GM23338 (cell line): Measurements from ENCODE around the gene OVCA2. TPM values are rescaled to one million over a fixed set of nuclear protein-coding genes. Genes with fewer than 3 reads are reported as not detected.
A peak's percentile ranks its signal among the peaks of the same experiment; 100 is the strongest.

ENCODE experiments used
- ATAC-seq: fragments of 200-7000 bp; cut with Tn5 transposase; 3 replicates; pipeline ENCODE4 v1.9.1; 2020
- DNase-seq: peaks from one replicate; pipeline ENCODE4 v3.0.0-alpha.2; 2015; ENCODE audit warnings: low spot score
- H2AFZ ChIP-seq: fragments of 200-600 bp; sonication (generic); 2 replicates; pipeline ENCODE4 v1.8.0; 2016; ENCODE audit warnings: antibody characterized with exemption, mild to moderate bottlenecking, moderate library complexity
- H3F3A ChIP-seq: fragments of 200-600 bp; sonication (generic); replicated peaks from 2 replicates; pipeline ENCODE4 v1.8.0; 2017; ENCODE audit warnings: antibody characterized with exemption, mixed run types, low read depth
- H3K27ac ChIP-seq: fragments of 200-600 bp; sonication (generic); 2 replicates; pipeline ENCODE4 v1.6.1; 2016; ENCODE audit warnings: low read depth
- H3K27me3 ChIP-seq: fragments of 200-600 bp; sonication (generic); 2 replicates; pipeline ENCODE4 v1.8.0; 2016; ENCODE audit warnings: mild to moderate bottlenecking, mixed run types, moderate library complexity; ENCODE audit not compliant: insufficient read depth
- H3K36me3 ChIP-seq: fragments of 200-600 bp; sonication (generic); 2 replicates; pipeline ENCODE4 v1.8.0; 2016; ENCODE audit warnings: mild to moderate bottlenecking; ENCODE audit not compliant: insufficient read depth
- H3K4me1 ChIP-seq: fragments of 200-600 bp; sonication (generic); 2 replicates; pipeline ENCODE4 v1.8.0; 2016; ENCODE audit warnings: mild to moderate bottlenecking, moderate library complexity; ENCODE audit not compliant: insufficient read depth
- H3K4me2 ChIP-seq: fragments of 200-600 bp; sonication (generic); 2 replicates; pipeline ENCODE4 v1.7.1; 2017; ENCODE audit warnings: mixed run types
- H3K4me3 ChIP-seq: fragments of 200-600 bp; sonication (generic); 2 replicates; pipeline ENCODE4 v1.6.1; 2016; ENCODE audit warnings: mixed run types
- H3K79me2 ChIP-seq: fragments of 200-600 bp; sonication (generic); replicated peaks from 2 replicates; pipeline ENCODE4 v1.8.0; 2017; ENCODE audit warnings: mild to moderate bottlenecking; ENCODE audit not compliant: insufficient read depth
- H3K9me2 ChIP-seq: fragments of 200-600 bp; sonication (generic); 2 replicates; pipeline ENCODE4 v1.8.0; 2017; ENCODE audit not compliant: insufficient read depth
- H4K20me1 ChIP-seq: fragments of 200-600 bp; sonication (generic); replicated peaks from 2 replicates; pipeline ENCODE4 v1.8.0; 2017; ENCODE audit warnings: mild to moderate bottlenecking; ENCODE audit not compliant: insufficient read depth
- H3K27ac Mint-ChIP-seq: 2 replicates; pipeline ENCODE4 v1.8.0; 2020; ENCODE audit warnings: inconsistent platforms, mild to moderate bottlenecking, moderate library complexity, mixed read lengths
- H3K27me3 Mint-ChIP-seq: 3 replicates; pipeline ENCODE4 v1.8.0; 2022; ENCODE audit warnings: low read depth, mild to moderate bottlenecking, moderate library complexity, mixed read lengths, inconsistent platforms; ENCODE audit not compliant: insufficient read depth, poor library complexity
- H3K36me3 Mint-ChIP-seq: 3 replicates; pipeline ENCODE4 v1.8.0; 2021; ENCODE audit warnings: low read depth, mild to moderate bottlenecking, inconsistent platforms, moderate library complexity, mixed read lengths
- H3K4me1 Mint-ChIP-seq: 3 replicates; pipeline ENCODE4 v1.8.0; 2020; ENCODE audit warnings: mild to moderate bottlenecking, inconsistent platforms, mixed read lengths
- H3K4me3 Mint-ChIP-seq: 3 replicates; pipeline ENCODE4 v1.8.0; 2021; ENCODE audit warnings: moderate library complexity, mild to moderate bottlenecking, inconsistent platforms, mixed read lengths
- H3K9me3 Mint-ChIP-seq: 3 replicates; pipeline ENCODE4 v1.8.0; 2020; ENCODE audit warnings: moderate library complexity, mild to moderate bottlenecking, inconsistent platforms, mixed read lengths
- EZH2 ChIP-seq: fragments of 200-600 bp; sonication (generic); IDR thresholded peaks from one replicate; pipeline ENCODE4 v1.8.0; 2017; ENCODE audit warnings: antibody characterized with exemption, mild to moderate bottlenecking, low read depth; ENCODE audit not compliant: unreplicated experiment
- EZH2phosphoT487 ChIP-seq: fragments of 200-600 bp; sonication (generic); IDR thresholded peaks from one replicate; pipeline ENCODE4 v1.8.1; 2018; ENCODE audit warnings: antibody characterized with exemption; ENCODE audit not compliant: unreplicated experiment
- JUNB ChIP-seq: IDR thresholded peaks from one replicate; pipeline ENCODE4 v1.6.1; 2016; ENCODE audit warnings: antibody characterized with exemption; ENCODE audit not compliant: unreplicated experiment
- NANOG ChIP-seq: IDR thresholded peaks from 2 replicates; pipeline ENCODE4 v1.6.1; 2016; ENCODE audit warnings: antibody characterized with exemption, borderline replicate concordance
- POLR2AphosphoS5 ChIP-seq: IDR thresholded peaks from 2 replicates; pipeline ENCODE4 v1.6.1; 2016; ENCODE audit warnings: antibody characterized with exemption, low read depth
- STAT1 ChIP-seq: IDR thresholded peaks from one replicate; pipeline ENCODE4 v1.6.1; 2016; ENCODE audit warnings: antibody characterized with exemption; ENCODE audit not compliant: unreplicated experiment
- ZNF114 ChIP-seq: fragments of 250-450 bp; sonication (Bioruptor Pico); IDR thresholded peaks from 2 replicates; pipeline ENCODE4 v1.5.0; 2020; ENCODE audit warnings: mild to moderate bottlenecking, moderate library complexity
- ZNF331 ChIP-seq: fragments of 250-450 bp; sonication (Bioruptor Pico); IDR thresholded peaks from 2 replicates; pipeline ENCODE4 v1.5.0; 2020; ENCODE audit warnings: low read depth, mild to moderate bottlenecking, moderate library complexity
- polyA plus RNA-seq: library from polyadenylated mRNA; unstranded; fragments of >200 nt; fragmentation: Nextera tagmentation; extraction: Ambion mirVana; gene quantifications from 2 replicates; pipeline ENCODE4 v1.2.1, GENCODE V29; 2016
- total RNA-seq: library from RNA; depleted of rRNA; stranded (reverse); fragments of >200 nt; shearing (Covaris generic); gene quantifications from 2 replicates; pipeline ENCODE4 v1.2.3, GENCODE V29; 2014
- TF ChIP-seq, protein P1 (sequence below): fragments of 250-450 bp; sonication (Bioruptor Pico); IDR thresholded peaks from 2 replicates; pipeline ENCODE4 v1.5.0; 2020; ENCODE audit warnings: mild to moderate bottlenecking, moderate library complexity
- TF ChIP-seq, protein P2 (sequence below): IDR thresholded peaks from 2 replicates; pipeline ENCODE4 v1.6.1; 2016; ENCODE audit warnings: antibody characterized with exemption
- TF ChIP-seq, protein P3 (sequence below), 2 experiments: fragments of 200-600 bp in 1 of 2; sonication (generic) in 1 of 2; conservative IDR thresholded peaks; 2 replicates each; pipeline versions ENCODE4 v1.5.1 to v1.6.1; 2016 to 2017; ENCODE audit warnings: antibody characterized with exemption in 2 of 2, low read depth in 2 of 2, mild to moderate bottlenecking in 2 of 2, moderate library complexity in 1 of 2

OVCA2 gene
- total and polyA plus RNA-seq, 2 experiments from 2014 or later, result 15.9 to 21.3 TPM

DNA sequence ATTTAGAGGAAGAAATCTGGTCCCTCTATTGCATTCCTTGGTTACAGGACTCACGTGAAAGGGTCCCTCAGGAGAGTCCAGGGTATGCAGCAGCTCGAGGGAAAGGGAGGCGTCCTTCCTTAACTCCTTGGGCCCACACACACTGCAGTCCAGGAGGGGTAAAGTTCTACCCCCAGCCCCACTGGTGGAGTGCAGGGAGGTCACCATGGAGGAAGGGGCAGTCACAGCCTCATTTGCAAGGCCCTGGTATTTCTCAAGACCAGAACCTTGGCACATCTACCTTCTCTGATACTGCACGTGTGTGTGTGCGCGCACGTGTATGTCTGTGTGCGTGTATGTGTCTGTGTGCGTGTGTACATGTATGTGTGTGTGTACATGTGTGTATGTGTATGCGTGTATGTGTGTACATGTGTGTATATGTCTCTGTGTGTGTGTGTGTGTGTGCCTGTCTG, 24.2 kb downstream of the OVCA2 start (continued):
- TF ChIP-seq, protein P1, sequence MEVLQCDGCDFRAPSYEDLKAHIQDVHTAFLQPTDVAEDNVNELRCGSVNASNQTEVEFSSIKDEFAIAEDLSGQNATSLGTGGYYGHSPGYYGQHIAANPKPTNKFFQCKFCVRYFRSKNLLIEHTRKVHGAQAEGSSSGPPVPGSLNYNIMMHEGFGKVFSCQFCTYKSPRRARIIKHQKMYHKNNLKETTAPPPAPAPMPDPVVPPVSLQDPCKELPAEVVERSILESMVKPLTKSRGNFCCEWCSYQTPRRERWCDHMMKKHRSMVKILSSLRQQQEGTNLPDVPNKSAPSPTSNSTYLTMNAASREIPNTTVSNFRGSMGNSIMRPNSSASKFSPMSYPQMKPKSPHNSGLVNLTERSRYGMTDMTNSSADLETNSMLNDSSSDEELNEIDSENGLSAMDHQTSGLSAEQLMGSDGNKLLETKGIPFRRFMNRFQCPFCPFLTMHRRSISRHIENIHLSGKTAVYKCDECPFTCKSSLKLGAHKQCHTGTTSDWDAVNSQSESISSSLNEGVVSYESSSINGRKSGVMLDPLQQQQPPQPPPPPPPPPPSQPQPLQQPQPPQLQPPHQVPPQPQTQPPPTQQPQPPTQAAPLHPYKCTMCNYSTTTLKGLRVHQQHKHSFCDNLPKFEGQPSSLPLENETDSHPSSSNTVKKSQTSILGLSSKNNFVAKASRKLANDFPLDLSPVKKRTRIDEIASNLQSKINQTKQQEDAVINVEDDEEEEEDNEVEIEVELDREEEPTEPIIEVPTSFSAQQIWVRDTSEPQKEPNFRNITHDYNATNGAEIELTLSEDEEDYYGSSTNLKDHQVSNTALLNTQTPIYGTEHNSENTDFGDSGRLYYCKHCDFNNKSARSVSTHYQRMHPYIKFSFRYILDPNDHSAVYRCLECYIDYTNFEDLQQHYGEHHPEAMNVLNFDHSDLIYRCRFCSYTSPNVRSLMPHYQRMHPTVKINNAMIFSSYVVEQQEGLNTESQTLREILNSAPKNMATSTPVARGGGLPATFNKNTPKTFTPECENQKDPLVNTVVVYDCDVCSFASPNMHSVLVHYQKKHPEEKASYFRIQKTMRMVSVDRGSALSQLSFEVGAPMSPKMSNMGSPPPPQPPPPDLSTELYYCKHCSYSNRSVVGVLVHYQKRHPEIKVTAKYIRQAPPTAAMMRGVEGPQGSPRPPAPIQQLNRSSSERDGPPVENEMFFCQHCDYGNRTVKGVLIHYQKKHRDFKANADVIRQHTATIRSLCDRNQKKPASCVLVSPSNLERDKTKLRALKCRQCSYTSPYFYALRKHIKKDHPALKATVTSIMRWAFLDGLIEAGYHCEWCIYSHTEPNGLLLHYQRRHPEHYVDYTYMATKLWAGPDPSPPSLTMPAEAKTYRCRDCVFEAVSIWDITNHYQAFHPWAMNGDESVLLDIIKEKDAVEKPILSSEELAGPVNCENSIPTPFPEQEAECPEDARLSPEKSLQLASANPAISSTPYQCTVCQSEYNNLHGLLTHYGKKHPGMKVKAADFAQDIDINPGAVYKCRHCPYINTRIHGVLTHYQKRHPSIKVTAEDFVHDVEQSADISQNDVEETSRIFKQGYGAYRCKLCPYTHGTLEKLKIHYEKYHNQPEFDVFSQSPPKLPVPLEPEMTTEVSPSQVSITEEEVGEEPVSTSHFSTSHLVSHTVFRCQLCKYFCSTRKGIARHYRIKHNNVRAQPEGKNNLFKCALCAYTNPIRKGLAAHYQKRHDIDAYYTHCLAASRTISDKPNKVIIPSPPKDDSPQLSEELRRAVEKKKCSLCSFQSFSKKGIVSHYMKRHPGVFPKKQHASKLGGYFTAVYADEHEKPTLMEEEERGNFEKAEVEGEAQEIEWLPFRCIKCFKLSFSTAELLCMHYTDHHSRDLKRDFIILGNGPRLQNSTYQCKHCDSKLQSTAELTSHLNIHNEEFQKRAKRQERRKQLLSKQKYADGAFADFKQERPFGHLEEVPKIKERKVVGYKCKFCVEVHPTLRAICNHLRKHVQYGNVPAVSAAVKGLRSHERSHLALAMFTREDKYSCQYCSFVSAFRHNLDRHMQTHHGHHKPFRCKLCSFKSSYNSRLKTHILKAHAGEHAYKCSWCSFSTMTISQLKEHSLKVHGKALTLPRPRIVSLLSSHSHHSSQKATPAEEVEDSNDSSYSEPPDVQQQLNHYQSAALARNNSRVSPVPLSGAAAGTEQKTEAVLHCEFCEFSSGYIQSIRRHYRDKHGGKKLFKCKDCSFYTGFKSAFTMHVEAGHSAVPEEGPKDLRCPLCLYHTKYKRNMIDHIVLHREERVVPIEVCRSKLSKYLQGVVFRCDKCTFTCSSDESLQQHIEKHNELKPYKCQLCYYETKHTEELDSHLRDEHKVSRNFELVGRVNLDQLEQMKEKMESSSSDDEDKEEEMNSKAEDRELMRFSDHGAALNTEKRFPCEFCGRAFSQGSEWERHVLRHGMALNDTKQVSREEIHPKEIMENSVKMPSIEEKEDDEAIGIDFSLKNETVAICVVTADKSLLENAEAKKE (CRISPR knock-in tag), result no peak
- TF ChIP-seq ZNF331 (CRISPR knock-in tag) (no peak), EZH2phosphoT487 (no peak), ZNF114 (no peak), JUNB (no peak), NANOG (no peak), EZH2 (no peak)

DNA sequence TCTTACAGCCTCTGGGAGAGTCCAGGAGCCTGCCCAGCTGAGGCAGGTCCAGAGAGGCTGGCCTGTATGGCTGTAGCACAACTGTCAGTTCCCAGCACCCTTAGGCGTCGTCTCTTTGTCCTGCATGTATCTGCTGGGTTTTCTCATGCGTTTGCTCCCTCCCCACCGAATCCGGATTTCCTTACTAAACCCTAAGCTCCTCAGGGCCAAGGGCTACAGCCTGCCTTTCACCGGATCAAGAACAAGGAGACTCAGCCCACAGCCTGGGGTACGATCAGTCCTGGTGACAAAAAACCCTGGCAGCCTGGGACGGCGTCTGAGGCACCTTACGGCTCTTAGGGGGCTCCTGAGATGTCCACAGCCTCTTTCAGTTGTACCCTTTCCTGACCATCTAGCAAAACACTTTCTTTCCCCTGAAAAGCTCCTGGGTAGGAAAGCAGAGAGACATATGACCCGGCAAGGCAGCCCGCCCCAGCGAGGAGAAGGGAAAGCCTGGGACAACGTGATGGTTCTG, 25.3 kb downstream of the OVCA2 start:
- H3K27me3 Mint-ChIP-seq, result peaks cover 31% of the 10 kb centered on the region
- H3K4me1 Mint-ChIP-seq, result peaks cover 55% of the 10 kb centered on the region
- ATAC-seq (no peak), DNase-seq (no peak)
- Histone ChIP-seq H3F3A (peaks cover 5% of the 10 kb centered on the region; the same call in 1 of the 2 replicates), H4K20me1 (no peaks in the 10 kb centered on the region; the same call in none of the 2 replicates), H3K79me2 (no peaks in the 10 kb centered on the region), H3K27ac (peak overlapping the region; percentile 19; the same call in 1 of the 2 replicates), H3K36me3 (no peaks in the 10 kb centered on the region), H3K4me3 (no peak overlapping the region), H2AFZ (no peak overlapping the region), H3K4me1 (peaks cover 28% of the 10 kb centered on the region), H3K27me3 (no peaks in the 10 kb centered on the region), H3K9me2 (no peaks in the 10 kb centered on the region), H3K4me2 (no peak overlapping the region)
- no peak overlapping the region for H3K4me3 Mint-ChIP-seq
- H3K9me3 Mint-ChIP-seq, result no peaks in the 10 kb centered on the region
- H3K27ac Mint-ChIP-seq, result no peak overlapping the region
- peaks cover 10% of the 10 kb centered on the region for H3K36me3 Mint-ChIP-seq
- TF ChIP-seq, protein P2, sequence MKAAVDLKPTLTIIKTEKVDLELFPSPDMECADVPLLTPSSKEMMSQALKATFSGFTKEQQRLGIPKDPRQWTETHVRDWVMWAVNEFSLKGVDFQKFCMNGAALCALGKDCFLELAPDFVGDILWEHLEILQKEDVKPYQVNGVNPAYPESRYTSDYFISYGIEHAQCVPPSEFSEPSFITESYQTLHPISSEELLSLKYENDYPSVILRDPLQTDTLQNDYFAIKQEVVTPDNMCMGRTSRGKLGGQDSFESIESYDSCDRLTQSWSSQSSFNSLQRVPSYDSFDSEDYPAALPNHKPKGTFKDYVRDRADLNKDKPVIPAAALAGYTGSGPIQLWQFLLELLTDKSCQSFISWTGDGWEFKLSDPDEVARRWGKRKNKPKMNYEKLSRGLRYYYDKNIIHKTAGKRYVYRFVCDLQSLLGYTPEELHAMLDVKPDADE, result no peak
- TF ChIP-seq ZNF114 (no peak), EZH2 (no peak), JUNB (no peak), STAT1 (no peak), EZH2phosphoT487 (no peak), ZNF331 (CRISPR knock-in tag) (no peak), POLR2AphosphoS5 (no peak)
- TF ChIP-seq, protein P3, sequence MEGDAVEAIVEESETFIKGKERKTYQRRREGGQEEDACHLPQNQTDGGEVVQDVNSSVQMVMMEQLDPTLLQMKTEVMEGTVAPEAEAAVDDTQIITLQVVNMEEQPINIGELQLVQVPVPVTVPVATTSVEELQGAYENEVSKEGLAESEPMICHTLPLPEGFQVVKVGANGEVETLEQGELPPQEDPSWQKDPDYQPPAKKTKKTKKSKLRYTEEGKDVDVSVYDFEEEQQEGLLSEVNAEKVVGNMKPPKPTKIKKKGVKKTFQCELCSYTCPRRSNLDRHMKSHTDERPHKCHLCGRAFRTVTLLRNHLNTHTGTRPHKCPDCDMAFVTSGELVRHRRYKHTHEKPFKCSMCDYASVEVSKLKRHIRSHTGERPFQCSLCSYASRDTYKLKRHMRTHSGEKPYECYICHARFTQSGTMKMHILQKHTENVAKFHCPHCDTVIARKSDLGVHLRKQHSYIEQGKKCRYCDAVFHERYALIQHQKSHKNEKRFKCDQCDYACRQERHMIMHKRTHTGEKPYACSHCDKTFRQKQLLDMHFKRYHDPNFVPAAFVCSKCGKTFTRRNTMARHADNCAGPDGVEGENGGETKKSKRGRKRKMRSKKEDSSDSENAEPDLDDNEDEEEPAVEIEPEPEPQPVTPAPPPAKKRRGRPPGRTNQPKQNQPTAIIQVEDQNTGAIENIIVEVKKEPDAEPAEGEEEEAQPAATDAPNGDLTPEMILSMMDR (conservative IDR thresholded peaks at IDR 0.05; ENCODE audit: low read depth in 2 of 2), result no peak
